Neuronal stem cell (in vitro differentiated cells): ENCODE data around the gene PACS1. TPM values are rescaled to one million over a fixed set of nuclear protein-coding genes. Genes with fewer than 3 reads are reported as not detected.
A peak's percentile ranks its signal among the peaks of the same experiment; 100 is the strongest.

Experiments used
- DNase-seq: peaks from one replicate; pipeline ENCODE4 v3.0.0-alpha.2; 2013; ENCODE audit warnings: low spot score
- H2AFZ ChIP-seq: one replicate; pipeline ENCODE4 v1.6.1; 2013; ENCODE audit warnings: mild to moderate bottlenecking, low read length, inconsistent platforms
- H2AK5ac ChIP-seq: 2 replicates; pipeline ENCODE4 v1.6.1; 2013; ENCODE audit warnings: low read depth, mild to moderate bottlenecking, inconsistent platforms, low read length, moderate library complexity, mixed read lengths
- H2BK120ac ChIP-seq: 2 replicates; pipeline ENCODE4 v1.6.1; 2013; ENCODE audit warnings: low read depth, mild to moderate bottlenecking, inconsistent platforms, low read length, moderate library complexity, mixed read lengths
- H2BK12ac ChIP-seq: one replicate; pipeline ENCODE4 v1.6.1; 2013; ENCODE audit warnings: low read length, inconsistent platforms
- H2BK15ac ChIP-seq: 2 replicates; pipeline ENCODE4 v1.6.1; 2013; ENCODE audit warnings: mild to moderate bottlenecking, low read length, inconsistent platforms, mixed read lengths
- H2BK5ac ChIP-seq: one replicate; pipeline ENCODE4 v1.6.1; 2013; ENCODE audit warnings: inconsistent platforms, mild to moderate bottlenecking, low read length, moderate library complexity
- H3K14ac ChIP-seq: one replicate; pipeline ENCODE4 v1.6.1; 2013; ENCODE audit warnings: low read length, inconsistent platforms
- H3K18ac ChIP-seq: 2 replicates; pipeline ENCODE4 v1.6.1; 2013; ENCODE audit warnings: low read length, inconsistent platforms
- H3K23ac ChIP-seq: 2 replicates; pipeline ENCODE4 v1.6.1; 2013; ENCODE audit warnings: low read depth, mild to moderate bottlenecking, mixed read lengths, low read length, inconsistent platforms; ENCODE audit not compliant: poor library complexity
- H3K27ac ChIP-seq: replicated peaks from 3 replicates; pipeline ENCODE4 v1.5.1; 2013; ENCODE audit warnings: low read length, inconsistent platforms
- H3K27me3 ChIP-seq, 3 experiments: 2 replicates each; pipeline ENCODE4 v1.6.1; 2013; ENCODE audit warnings: low read length in 3 of 3, mild to moderate bottlenecking in 2 of 3, inconsistent platforms in 1 of 3, low read depth in 1 of 3, mixed read lengths in 1 of 3, moderate library complexity in 1 of 3; ENCODE audit not compliant: control insufficient read depth in 3 of 3, insufficient read depth in 3 of 3
- H3K36me3 ChIP-seq, 2 donors: replicated peaks in 1 of 2; 2 replicates each; pipeline ENCODE4 v1.6.1; 2013; ENCODE audit warnings: low read length in 2 of 2; ENCODE audit not compliant: control insufficient read depth in 2 of 2, insufficient read depth in 2 of 2
- H3K4ac ChIP-seq: 2 replicates; pipeline ENCODE4 v1.6.1; 2013; ENCODE audit warnings: inconsistent platforms, mild to moderate bottlenecking, low read length, moderate library complexity
- H3K4me1 ChIP-seq, 2 donors: 1 replicate in 1 of 2; 2 replicates in 1 of 2; pipeline ENCODE4 v1.6.1; 2013; ENCODE audit warnings: low read length in 2 of 2, low read depth in 1 of 2; ENCODE audit not compliant: control insufficient read depth in 2 of 2, insufficient read depth in 1 of 2
- H3K4me2 ChIP-seq: one replicate; pipeline ENCODE4 v1.6.1; 2013; ENCODE audit warnings: mild to moderate bottlenecking, low read length, inconsistent platforms; ENCODE audit not compliant: insufficient read depth, poor library complexity, severe bottlenecking
- H3K4me3 ChIP-seq, 2 donors: 2 replicates each; pipeline ENCODE4 v1.5.1; 2013; ENCODE audit warnings: low read length in 2 of 2, mild to moderate bottlenecking in 2 of 2, inconsistent platforms in 1 of 2, moderate library complexity in 1 of 2
- H3K79me1 ChIP-seq: one replicate; pipeline ENCODE4 v1.6.1; 2013; ENCODE audit warnings: low read depth, mild to moderate bottlenecking, inconsistent platforms, low read length, moderate library complexity
- H3K9ac ChIP-seq: one replicate; pipeline ENCODE4 v1.6.1; 2013; ENCODE audit warnings: mild to moderate bottlenecking, low read depth, low read length, inconsistent platforms; ENCODE audit not compliant: poor library complexity
- H3K9me3 ChIP-seq, 2 donors: replicated peaks in 1 of 2; 2 replicates each; pipeline versions ENCODE3 to v1.6.1; 2013; ENCODE audit warnings: low read length in 2 of 2, mild to moderate bottlenecking in 2 of 2, inconsistent platforms in 1 of 2, low read depth in 1 of 2, mixed read lengths in 1 of 2, moderate library complexity in 1 of 2; ENCODE audit not compliant: control insufficient read depth in 2 of 2, insufficient read depth in 1 of 2
- H4K8ac ChIP-seq: one replicate; pipeline ENCODE4 v1.6.1; 2013; ENCODE audit warnings: low read depth, mild to moderate bottlenecking, inconsistent platforms, low read length, moderate library complexity
- H4K91ac ChIP-seq: one replicate; pipeline ENCODE4 v1.6.1; 2013; ENCODE audit warnings: low read length, low read depth, mild to moderate bottlenecking, inconsistent platforms; ENCODE audit not compliant: poor library complexity
- WGBS, 2 donors: extraction: QIAGEN DNeasy Blood & Tissue Kit; methylation state at CpG; one replicate each; pipeline ENCODE4 v1.1.7; 2013; ENCODE audit warnings: missing lambda C conversion rate in 2 of 2, mixed read lengths in 1 of 2; ENCODE audit not compliant: insufficient read length in 2 of 2, insufficient replicate concordance in 1 of 2; ENCODE audit errors: extremely low coverage in 2 of 2; 5-methylcytosine and 5-hydroxymethylcytosine counted together
- polyA plus RNA-seq, 2 experiments: library from polyadenylated mRNA; stranded (reverse); fragments of 200-250 nt; gene quantifications; one replicate each; pipeline ENCODE4 v1.2.3, GENCODE V29; 2013

Gene PACS1
- polyA plus RNA-seq (2013, experiment 1 of 2), result 20.7 TPM
- 21.7 TPM for polyA plus RNA-seq (2013, experiment 2 of 2)

DNA sequence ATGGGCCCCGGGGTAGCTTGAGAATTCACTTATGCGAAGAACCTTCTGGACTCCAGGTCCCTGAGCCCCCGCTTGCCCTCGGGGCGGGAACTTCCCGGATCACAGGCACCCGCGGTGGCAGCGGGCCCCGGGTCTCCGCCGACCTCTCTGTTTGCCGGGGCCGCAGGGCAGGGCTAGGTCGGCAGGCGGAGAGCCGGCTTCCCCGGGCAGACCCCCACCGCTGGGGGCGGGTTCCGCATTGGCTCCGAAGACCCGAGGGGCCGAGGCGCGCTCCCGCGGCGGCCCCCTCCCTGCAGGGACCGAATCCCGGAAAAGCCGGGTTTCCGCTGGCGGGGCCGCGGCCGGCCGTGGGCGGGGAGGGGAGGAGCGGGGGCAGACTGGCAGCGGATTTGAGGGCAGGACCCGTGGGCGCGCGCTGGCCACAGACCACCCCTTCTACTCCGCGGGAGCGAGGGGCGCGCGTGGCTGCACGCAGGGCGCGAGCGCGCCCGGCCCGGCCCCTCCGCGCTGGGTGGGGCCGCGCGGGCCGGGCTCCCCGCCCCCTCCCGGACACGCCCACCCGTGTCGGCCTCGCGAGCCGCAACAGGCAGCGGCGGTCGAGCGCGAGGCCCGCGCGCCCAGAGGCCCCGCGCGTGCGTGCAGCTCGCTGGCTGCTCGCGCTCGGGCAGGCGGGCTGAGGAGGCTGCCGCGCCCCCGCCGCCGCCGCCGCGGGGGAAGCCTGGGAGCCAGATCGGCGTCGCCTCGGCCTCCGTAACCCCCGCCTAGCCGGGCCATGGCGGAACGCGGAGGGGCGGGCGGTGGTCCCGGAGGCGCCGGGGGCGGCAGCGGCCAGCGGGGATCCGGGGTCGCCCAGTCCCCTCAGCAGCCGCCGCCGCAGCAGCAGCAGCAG lies at the start of gene PACS1:
PACS1 (plus strand) TSS at position 558 of the 889 bp plus-strand sequence; CDS start at position 773, 215 bp downstream.
- Histone ChIP-seq H3K36me3 (peaks cover 28 to 69% of the 10 kb centered on the region in 2 donors), H4K91ac (no peak within 1 kb of the TSS), H2BK120ac (no peak within 1 kb of the TSS), H3K4me2 (peak within 1 kb of the TSS; percentile 70), H3K9ac (peak within 1 kb of the TSS; percentile 99), H3K9me3 (peaks cover 2 to 4% of the 10 kb centered on the region in 2 donors), H3K18ac (peak within 1 kb of the TSS; percentile 93), H2BK12ac (no peak within 1 kb of the TSS), H3K79me1 (no peaks in the 10 kb centered on the region), H3K27ac (peak within 1 kb of the TSS; percentile 43), H3K4me3 (peak within 1 kb of the TSS; percentile 82 to 97), H2BK15ac (no peak within 1 kb of the TSS), H3K4ac (no peak within 1 kb of the TSS), H3K4me1 (peaks cover 4 to 7% of the 10 kb centered on the region in 2 donors), H2AK5ac (peak within 1 kb of the TSS; percentile 18), H2BK5ac (no peak within 1 kb of the TSS), H2AFZ (peak within 1 kb of the TSS; percentile 90), H4K8ac (no peak within 1 kb of the TSS), H3K27me3 (no peaks in the 10 kb centered on the region), H3K14ac (peak within 1 kb of the TSS; percentile 94), H3K23ac (peak within 1 kb of the TSS; percentile 68)
- no CpG with 5 or more reads among the region's 120 CpGs for WGBS, 2 donors
- no peak for DNase-seq

DNA sequence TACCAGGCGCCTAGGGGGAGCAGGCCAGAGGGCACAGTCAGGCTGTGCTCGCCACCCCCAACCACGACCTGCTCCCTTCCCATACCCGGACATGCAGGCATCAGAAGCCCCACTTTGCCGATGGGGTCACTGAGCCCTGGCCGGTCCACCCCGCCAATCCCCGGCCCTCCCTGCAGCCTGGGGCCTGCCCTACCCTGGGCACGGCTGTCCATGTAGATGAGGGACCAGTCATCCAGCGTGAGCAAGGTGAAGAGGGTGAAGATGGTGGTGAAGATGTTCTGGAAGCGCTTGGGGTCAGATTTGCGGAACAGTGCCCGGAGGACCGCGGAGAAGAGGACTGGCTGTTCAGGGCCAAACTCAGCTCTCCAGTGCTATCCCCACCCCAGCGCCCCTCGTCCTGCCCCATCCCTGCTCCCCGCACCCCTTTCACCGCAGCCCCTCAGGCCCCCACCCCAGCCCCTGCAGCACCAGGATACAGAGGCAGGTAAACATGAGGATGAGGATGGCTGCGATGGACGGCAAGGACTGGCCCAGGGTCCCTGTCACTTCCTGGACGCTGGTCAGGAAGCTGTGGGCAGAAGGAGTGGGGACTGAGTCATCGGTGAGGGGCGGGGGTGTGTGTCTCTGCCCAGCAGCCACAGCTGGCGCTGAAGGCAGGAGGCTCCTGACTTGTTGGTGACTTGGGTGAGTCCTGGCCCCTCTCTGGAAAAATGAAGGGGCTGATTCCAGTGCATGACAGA lies 49.3 kb upstream of the PACS1 start:
- H4K8ac ChIP-seq, result no peak overlapping the region
- no peak overlapping the region for H4K91ac ChIP-seq
- H3K79me1 ChIP-seq, result no peaks in the 10 kb centered on the region
- H3K4me2 ChIP-seq, result no peak overlapping the region
- H3K27me3 ChIP-seq, result peaks cover 0 to 41% (median 13%) of the 10 kb centered on the region in 3 experiments
- H2BK5ac ChIP-seq, result no peak overlapping the region
- H2BK12ac ChIP-seq, result no peak overlapping the region
- H3K4me1 ChIP-seq, result peaks cover 0 to 2% of the 10 kb centered on the region in 2 donors
- peak overlapping the region; percentile 75 for H2AK5ac ChIP-seq
- no peak overlapping the region for H3K4ac ChIP-seq
- peak overlapping the region; percentile 89 for H3K23ac ChIP-seq
- peak overlapping the region; percentile 49 for H2BK15ac ChIP-seq
- no peak overlapping the region for H2BK120ac ChIP-seq
- H3K9me3 ChIP-seq, result no peaks in the 10 kb centered on the region
- peak overlapping the region; percentile 22 for H2AFZ ChIP-seq
- H3K4me3 ChIP-seq, result no peak overlapping the region
- H3K18ac ChIP-seq, result no peak overlapping the region
- no peak for DNase-seq
- no peaks in the 10 kb centered on the region for H3K36me3 ChIP-seq
- H3K27ac ChIP-seq, result no peak overlapping the region
- H3K9ac ChIP-seq, result peak overlapping the region; percentile 44
- no CpG with 5 or more reads among the region's 25 CpGs for WGBS, 2 donors
- H3K14ac ChIP-seq, result no peak overlapping the region

DNA sequence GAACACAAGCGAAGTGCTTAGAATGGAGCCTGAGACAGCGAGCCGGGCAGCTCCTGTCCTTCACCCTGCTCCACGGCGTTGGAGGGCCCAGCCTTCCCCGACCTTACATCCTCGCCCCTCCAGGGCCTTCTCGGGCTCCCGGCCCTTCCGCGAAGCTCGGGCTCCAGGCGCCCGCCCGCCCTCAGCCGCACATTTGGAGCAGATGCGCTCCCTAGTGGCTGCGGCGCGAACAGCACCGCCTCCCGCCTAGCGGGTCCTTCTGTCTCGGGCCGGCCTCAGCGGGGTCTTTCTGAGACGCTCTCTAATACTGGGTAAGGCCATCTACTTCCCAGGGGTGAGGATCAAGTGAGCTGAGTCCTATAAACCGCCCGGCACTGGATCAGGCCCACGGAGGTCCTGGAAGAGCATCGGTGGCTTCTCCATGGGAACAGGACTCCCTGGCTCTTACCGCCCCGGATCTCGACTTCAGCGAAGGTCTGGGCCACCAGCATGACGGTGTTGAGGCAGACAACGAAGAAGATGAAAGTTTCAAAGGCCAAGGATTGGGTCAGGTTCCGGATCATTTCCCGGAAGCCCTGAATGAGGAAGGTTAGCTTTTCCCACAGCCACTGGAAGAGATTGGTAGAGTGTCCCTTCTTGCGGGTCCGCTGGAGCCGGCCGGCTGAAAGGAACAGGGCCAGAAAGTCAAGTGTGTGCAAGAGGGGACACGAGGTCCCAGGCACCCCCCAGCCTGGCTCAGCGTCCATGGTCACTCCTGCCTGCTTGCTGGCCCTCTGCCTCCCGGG lies 47.5 kb upstream of the PACS1 start:
- H3K9ac ChIP-seq, result peak overlapping the region; percentile 7
- no peak overlapping the region for H3K4me3 ChIP-seq
- H3K36me3 ChIP-seq, result no peaks in the 10 kb centered on the region
- DNase-seq, result peak; percentile 79
- peak overlapping the region; percentile 11 for H3K4me2 ChIP-seq
- no peak overlapping the region for H4K91ac ChIP-seq
- H3K4ac ChIP-seq, result no peak overlapping the region
- H2BK5ac ChIP-seq, result no peak overlapping the region
- no peaks in the 10 kb centered on the region for H3K9me3 ChIP-seq
- H4K8ac ChIP-seq, result peak overlapping the region; percentile 29
- peak overlapping the region; percentile 88 for H2AFZ ChIP-seq
- no peaks in the 10 kb centered on the region for H3K79me1 ChIP-seq
- H2BK12ac ChIP-seq, result no peak overlapping the region
- H3K4me1 ChIP-seq, result peaks cover 0 to under 1% of the 10 kb centered on the region in 2 donors
- no peak overlapping the region for H2BK120ac ChIP-seq
- WGBS, 2 donors, result no CpG with 5 or more reads among the region's 46 CpGs
- peak overlapping the region; percentile 83 for H3K18ac ChIP-seq
- H3K27ac ChIP-seq, result no peak overlapping the region
- peak overlapping the region; percentile 85 for H3K23ac ChIP-seq
- H3K14ac ChIP-seq, result no peak overlapping the region
- H2AK5ac ChIP-seq, result peak overlapping the region; percentile 25
- H3K27me3 ChIP-seq, result peaks cover 0 to 30% (median 13%) of the 10 kb centered on the region in 3 experiments
- peak overlapping the region; percentile 21 for H2BK15ac ChIP-seq
